ENCODE measurements around the gene RPTOR.

DNA sequence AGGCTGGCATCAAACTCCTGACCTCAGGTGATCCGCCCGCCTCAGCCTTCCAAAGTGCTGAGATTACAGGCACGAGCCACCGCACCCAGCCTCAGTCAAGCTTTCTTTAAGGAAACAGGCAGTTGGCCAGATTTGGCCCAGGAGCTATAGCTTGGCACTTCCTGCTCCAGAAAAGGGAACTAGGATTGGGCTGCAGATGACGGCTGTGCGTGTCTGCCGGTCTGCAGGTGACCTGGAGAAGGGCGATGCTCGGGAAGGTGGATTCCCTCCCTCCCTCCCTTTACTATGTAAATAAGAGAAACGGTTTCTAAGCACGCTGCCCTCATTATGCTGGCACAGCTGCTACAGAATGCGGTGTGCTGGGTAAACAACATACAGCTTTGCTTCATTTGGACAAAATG, 215.9 kb downstream of the RPTOR start:
- TF ChIP-seq, protein P1, sequence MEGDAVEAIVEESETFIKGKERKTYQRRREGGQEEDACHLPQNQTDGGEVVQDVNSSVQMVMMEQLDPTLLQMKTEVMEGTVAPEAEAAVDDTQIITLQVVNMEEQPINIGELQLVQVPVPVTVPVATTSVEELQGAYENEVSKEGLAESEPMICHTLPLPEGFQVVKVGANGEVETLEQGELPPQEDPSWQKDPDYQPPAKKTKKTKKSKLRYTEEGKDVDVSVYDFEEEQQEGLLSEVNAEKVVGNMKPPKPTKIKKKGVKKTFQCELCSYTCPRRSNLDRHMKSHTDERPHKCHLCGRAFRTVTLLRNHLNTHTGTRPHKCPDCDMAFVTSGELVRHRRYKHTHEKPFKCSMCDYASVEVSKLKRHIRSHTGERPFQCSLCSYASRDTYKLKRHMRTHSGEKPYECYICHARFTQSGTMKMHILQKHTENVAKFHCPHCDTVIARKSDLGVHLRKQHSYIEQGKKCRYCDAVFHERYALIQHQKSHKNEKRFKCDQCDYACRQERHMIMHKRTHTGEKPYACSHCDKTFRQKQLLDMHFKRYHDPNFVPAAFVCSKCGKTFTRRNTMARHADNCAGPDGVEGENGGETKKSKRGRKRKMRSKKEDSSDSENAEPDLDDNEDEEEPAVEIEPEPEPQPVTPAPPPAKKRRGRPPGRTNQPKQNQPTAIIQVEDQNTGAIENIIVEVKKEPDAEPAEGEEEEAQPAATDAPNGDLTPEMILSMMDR (conservative IDR thresholded peaks at IDR 0.05 in 1 of 2, IDR thresholded peaks at IDR 0.05 in 1 of 2; ENCODE audit: low read depth in 1 of 2, low read length in 2 of 2): no peak
- no peak for TF ChIP-seq EZH2 (IDR thresholded peaks at IDR 0.05; ENCODE audit: low read length, missing control alignments)
